Activated CD4-positive, alpha-beta T cell treated with anti-CD3 and anti-CD28 coated beads, Interleukin-2, amount 50 U/mL, for 16 hours (primary cell): Measurements from ENCODE around the gene SPATA13.

Experiments
- DNase-seq: peaks from one replicate; pipeline ENCODE4 v3.0.0-alpha.2; 2020

The SPATA13 gene

GRCh38 chr13:24142453-24142852, 18.1 kb upstream of the SPATA13 start:
- DNase-seq: no peak

GRCh38 chr13:24142886-24143285, 17.6 kb upstream of the SPATA13 start:
- DNase-seq: no peak

- no peak for DNase-seq
These were observed 15.3 kb upstream of the SPATA13 start for GRCh38 chr13:24145240-24145639.

- no peak for DNase-seq
These were observed 14.8 kb upstream of the SPATA13 start for GRCh38 chr13:24145674-24146073.

GRCh38 chr13:24146961-24147569, 13.5 kb upstream of the SPATA13 start:
- DNase-seq: no peak

- DNase-seq: no peak
These were observed 13.0 kb upstream of the SPATA13 start for GRCh38 chr13:24147570-24147963.

- no peak for DNase-seq
These were observed 11.9 kb upstream of the SPATA13 start for GRCh38 chr13:24148414-24149235.

GRCh38 chr13:24149246-24150032, 11.1 kb upstream of the SPATA13 start:
- DNase-seq: no peak

- DNase-seq: no peak
These were observed 9.9 kb upstream of the SPATA13 start for GRCh38 chr13:24150572-24150971.

- DNase-seq: no peak
These were observed 8.7 kb upstream of the SPATA13 start for GRCh38 chr13:24151864-24152263.

- no peak for DNase-seq
These were observed 8.0 kb upstream of the SPATA13 start for GRCh38 chr13:24152292-24153214.

GRCh38 chr13:24153347-24153746, 7.2 kb upstream of the SPATA13 start:
- DNase-seq: no peak

- DNase-seq: no peak
These were observed 6.4 kb upstream of the SPATA13 start for GRCh38 chr13:24153979-24154701.

- DNase-seq: no peak
These were observed 1.2 kb upstream of the SPATA13 start for GRCh38 chr13:24159357-24159756.

- peak; percentile 46 for DNase-seq
These were observed 673 bp downstream of the SPATA13 start for GRCh38 chr13:24161010-24161775.

GRCh38 chr13:24161980-24162525, 1.5 kb downstream of the SPATA13 start:
- DNase-seq: no peak

GRCh38 chr13:24162604-24163003, 2.1 kb downstream of the SPATA13 start:
- DNase-seq: no peak

GRCh38 chr13:24165746-24166145, 5.2 kb downstream of the SPATA13 start:
- no peak for DNase-seq

- no peak for DNase-seq
These were observed 6.0 kb downstream of the SPATA13 start for GRCh38 chr13:24166561-24166960.

GRCh38 chr13:24167666-24168391, 7.3 kb downstream of the SPATA13 start:
- no peak for DNase-seq
